Measurements from ENCODE around the gene MYOM1.

GRCh38 chr18:3110034-3110752, 109.6 kb downstream of the MYOM1 start:
- TF ChIP-seq CTCF (conservative IDR thresholded peaks at IDR 0.05 in 1 of 2, IDR thresholded peaks at IDR 0.05 in 1 of 2; ENCODE audit: extremely low read depth in 1 of 2, insufficient read depth in 1 of 2, low read depth in 1 of 2, low read length in 2 of 2) (no peak), EZH2 (IDR thresholded peaks at IDR 0.05; ENCODE audit: borderline replicate concordance, low read length) (no peak)

Data from mammary epithelial cell (primary cell).